Sigmoid colon (tissue), 7 donors: ENCODE results near the gene TMEM132D. TPM values are rescaled to one million over a fixed set of nuclear protein-coding genes. Genes with fewer than 3 reads are reported as not detected.

Source experiments
- DNase-seq: peaks from one replicate; pipeline ENCODE4 v3.0.0-alpha.2; 2019
- H3K27ac ChIP-seq, 4 donors: fragments of 200-600 bp; sonication (generic); one replicate each; pipeline ENCODE4 v1.5.1; 2016 to 2019; ENCODE audit warnings: mild to moderate bottlenecking in 1 of 4
- H3K27me3 ChIP-seq, 3 donors: fragments of 200-600 bp; sonication (generic); one replicate each; pipeline ENCODE4 v1.5.1; 2019; ENCODE audit warnings: mild to moderate bottlenecking in 1 of 3
- H3K36me3 ChIP-seq, 4 donors: fragments of 200-600 bp; sonication (generic); one replicate each; pipeline ENCODE4 v1.5.1; 2016 to 2019
- H3K4me1 ChIP-seq, 4 donors: fragments of 200-600 bp; sonication (generic); one replicate each; pipeline ENCODE4 v1.5.1; 2017 to 2019
- H3K4me3 ChIP-seq, 4 donors: fragments of 200-600 bp; sonication (generic); one replicate each; pipeline ENCODE4 v1.5.1; 2017 to 2019; ENCODE audit warnings: mild to moderate bottlenecking in 2 of 4, moderate library complexity in 1 of 4
- H3K9me3 ChIP-seq, 4 donors: fragments of 200-600 bp in 3 of 4; sonication (generic) in 3 of 4; one replicate each; pipeline versions ENCODE4 v1.5.1 to v1.6.1; 2013 to 2019
- EP300 ChIP-seq, 4 donors: sonication (generic); formaldehyde crosslinking; IDR thresholded peaks; one replicate each; pipeline ENCODE4 v1.6.1; 2017; ENCODE audit warnings: antibody characterized with exemption in 4 of 4
- POLR2A ChIP-seq, 2 donors: fragments of 450-650 bp; IDR thresholded peaks; one replicate each; pipeline ENCODE4 v1.6.1; 2016; ENCODE audit warnings: antibody characterized with exemption in 2 of 2, mild to moderate bottlenecking in 2 of 2, moderate library complexity in 2 of 2
- POLR2AphosphoS5 ChIP-seq, 4 donors: sonication (generic); formaldehyde crosslinking; IDR thresholded peaks; one replicate each; pipeline ENCODE4 v1.6.1; 2017; ENCODE audit warnings: antibody characterized with exemption in 4 of 4
- WGBS, 2 donors: extraction: QIAGEN DNeasy Blood & Tissue Kit; methylation state at CpG; one replicate each; pipeline ENCODE4 v1.1.7; 2013; 5-methylcytosine and 5-hydroxymethylcytosine counted together
- intact Hi-C: fragments of 100-400 bp; cut with DNase I; formaldehyde crosslinking; loops from one replicate; pipeline ENCODE4 v1.15.1; 2023
- polyA plus RNA-seq, 3 donors: library from polyadenylated mRNA; stranded (reverse); fragments of 200-250 nt; gene quantifications; one replicate each; pipeline ENCODE4 v1.2.3, GENCODE V29; 2013
- total RNA-seq, 4 donors: library from RNA; depleted of rRNA; stranded (reverse); fragments of >200 nt; gene quantifications; one replicate each; pipeline ENCODE4 v1.1.0, GENCODE V29; 2016
- TF ChIP-seq, protein P1 (sequence below), 4 experiments: fragments of 450-650 bp in 3 of 4; fragments of 200-600 bp in 1 of 4; IDR thresholded peaks; one replicate each; pipeline ENCODE4 v1.5.1; 2016 to 2019; ENCODE audit warnings: antibody characterized with exemption in 4 of 4, mild to moderate bottlenecking in 3 of 4, moderate library complexity in 2 of 4
- donor health status: healthy with polysubstance abuse.
- donor health status: Bipolar disorder and iron deficiency.
- donor health status: healthy.

TMEM132D gene
- total and polyA plus RNA-seq, 7 donors = under 0.01 to 0.03 (median under 0.01) TPM; not detected in 3

DNA sequence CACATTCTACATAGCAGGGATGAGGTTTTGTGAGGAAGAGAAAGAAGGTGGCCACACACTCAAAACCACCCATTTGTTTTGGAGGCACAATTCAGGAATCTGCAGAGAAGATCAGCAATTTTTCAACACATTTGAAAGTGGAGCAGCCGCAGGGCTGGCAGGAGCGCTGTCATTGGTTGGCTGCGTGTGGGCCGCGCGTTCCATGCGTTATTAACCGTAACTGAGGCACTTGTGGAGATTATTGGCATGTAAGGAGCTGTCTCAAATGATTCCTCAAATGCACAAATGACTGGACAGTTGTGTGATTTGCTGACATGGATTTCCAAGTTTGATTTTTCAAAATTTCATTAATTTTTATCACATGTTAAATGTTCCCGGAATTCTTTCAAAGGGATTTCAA lies 318.5 kb downstream of the TMEM132D start:
- H3K4me1 ChIP-seq = no peaks in the 10 kb centered on the region
- TF ChIP-seq POLR2A (IDR thresholded peaks at IDR 0.05) = no peak
- TF ChIP-seq EP300 (IDR thresholded peaks at IDR 0.05) = no peak
- no peak for TF ChIP-seq POLR2AphosphoS5 (IDR thresholded peaks at IDR 0.05)
- TF ChIP-seq, protein P1, sequence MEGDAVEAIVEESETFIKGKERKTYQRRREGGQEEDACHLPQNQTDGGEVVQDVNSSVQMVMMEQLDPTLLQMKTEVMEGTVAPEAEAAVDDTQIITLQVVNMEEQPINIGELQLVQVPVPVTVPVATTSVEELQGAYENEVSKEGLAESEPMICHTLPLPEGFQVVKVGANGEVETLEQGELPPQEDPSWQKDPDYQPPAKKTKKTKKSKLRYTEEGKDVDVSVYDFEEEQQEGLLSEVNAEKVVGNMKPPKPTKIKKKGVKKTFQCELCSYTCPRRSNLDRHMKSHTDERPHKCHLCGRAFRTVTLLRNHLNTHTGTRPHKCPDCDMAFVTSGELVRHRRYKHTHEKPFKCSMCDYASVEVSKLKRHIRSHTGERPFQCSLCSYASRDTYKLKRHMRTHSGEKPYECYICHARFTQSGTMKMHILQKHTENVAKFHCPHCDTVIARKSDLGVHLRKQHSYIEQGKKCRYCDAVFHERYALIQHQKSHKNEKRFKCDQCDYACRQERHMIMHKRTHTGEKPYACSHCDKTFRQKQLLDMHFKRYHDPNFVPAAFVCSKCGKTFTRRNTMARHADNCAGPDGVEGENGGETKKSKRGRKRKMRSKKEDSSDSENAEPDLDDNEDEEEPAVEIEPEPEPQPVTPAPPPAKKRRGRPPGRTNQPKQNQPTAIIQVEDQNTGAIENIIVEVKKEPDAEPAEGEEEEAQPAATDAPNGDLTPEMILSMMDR (IDR thresholded peaks at IDR 0.05) = no peak
- WGBS, 2 donors = 96 to 97% methylated on average over 9 of the region's 9 CpGs
- intact Hi-C loops = no loop called here
- no peaks in the 10 kb centered on the region for H3K36me3 ChIP-seq
- no peak overlapping the region for H3K4me3 ChIP-seq
- no peak for DNase-seq
- peaks cover 0 to 2% (median 0%) of the 10 kb centered on the region in 4 donors for H3K9me3 ChIP-seq
- H3K27me3 ChIP-seq = no peaks in the 10 kb centered on the region
- no peak overlapping the region for H3K27ac ChIP-seq

DNA sequence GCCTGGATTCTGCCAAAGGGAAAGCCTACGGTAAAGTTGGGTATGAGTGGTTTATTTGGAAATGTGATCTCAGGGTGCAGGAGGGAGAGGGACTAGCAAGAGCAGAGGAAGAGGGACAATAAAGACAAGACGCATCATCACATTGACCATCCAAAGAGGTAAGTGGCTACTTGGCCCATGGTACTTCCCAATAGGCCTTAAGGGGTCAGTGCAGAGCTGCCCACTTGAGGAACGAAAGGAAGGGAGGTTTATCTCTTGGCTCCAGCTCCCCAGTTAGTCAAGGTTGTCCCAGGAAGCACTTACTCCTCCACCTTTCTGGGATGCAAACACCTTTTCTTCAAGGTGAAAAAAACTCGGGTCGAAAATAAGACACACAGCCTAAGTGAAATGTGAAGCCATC lies 323.9 kb downstream of the TMEM132D start:
- Histone ChIP-seq H3K27ac (no peak overlapping the region), H3K9me3 (no peaks in the 10 kb centered on the region), H3K4me3 (no peak overlapping the region), H3K4me1 (no peaks in the 10 kb centered on the region), H3K36me3 (no peaks in the 10 kb centered on the region), H3K27me3 (no peaks in the 10 kb centered on the region)
- intact Hi-C loops = no loop called here
- TF ChIP-seq POLR2A (IDR thresholded peaks at IDR 0.05) = no peak
- TF ChIP-seq POLR2AphosphoS5 (IDR thresholded peaks at IDR 0.05) = no peak
- TF ChIP-seq, protein P1 (IDR thresholded peaks at IDR 0.05) = no peak
- no peak for TF ChIP-seq EP300 (IDR thresholded peaks at IDR 0.05)
- no peak for DNase-seq
- WGBS, 2 donors = 89 to 95% methylated on average over 5 of the region's 5 CpGs

DNA sequence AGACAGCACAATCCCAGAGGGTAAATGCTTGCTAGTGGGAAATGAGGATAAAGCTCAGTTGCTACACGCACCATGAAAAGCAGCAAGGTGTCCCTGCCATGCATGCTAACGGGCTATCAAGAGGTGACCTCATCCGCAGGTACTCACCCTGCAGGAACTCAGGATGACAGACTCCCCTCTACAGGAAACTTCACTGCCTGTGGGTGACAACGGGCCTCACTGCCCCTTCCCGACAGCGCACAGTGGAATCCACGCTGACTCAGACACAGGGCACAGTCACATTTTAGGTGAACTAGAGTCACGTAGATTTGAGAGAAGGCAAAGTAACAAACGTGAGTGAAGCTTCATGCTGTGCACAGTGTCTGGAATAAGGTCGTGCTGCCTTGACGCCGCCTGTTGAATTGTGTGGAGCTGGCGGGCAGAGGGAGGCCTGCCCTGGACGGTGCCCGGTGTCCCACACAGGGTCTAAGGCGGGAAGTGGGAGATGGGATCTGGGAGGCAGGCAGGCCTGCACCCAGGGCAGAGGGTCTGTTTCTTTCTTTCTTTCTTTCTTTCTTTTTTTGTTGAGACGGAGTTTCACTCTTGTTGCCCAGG lies 331.8 kb downstream of the TMEM132D start:
- H3K27me3 ChIP-seq = no peaks in the 10 kb centered on the region
- no peak for DNase-seq
- intact Hi-C loops = no loop called here
- TF ChIP-seq, protein P1 (IDR thresholded peaks at IDR 0.05) = no peak
- TF ChIP-seq EP300 (IDR thresholded peaks at IDR 0.05) (no peak), POLR2AphosphoS5 (IDR thresholded peaks at IDR 0.05) (no peak), POLR2A (IDR thresholded peaks at IDR 0.05) (no peak)
- no peaks in the 10 kb centered on the region for H3K4me1 ChIP-seq
- H3K4me3 ChIP-seq = no peak overlapping the region
- H3K9me3 ChIP-seq = no peaks in the 10 kb centered on the region
- no peak overlapping the region for H3K27ac ChIP-seq
- H3K36me3 ChIP-seq = no peaks in the 10 kb centered on the region
- WGBS, 2 donors = 86 to 93% methylated on average over 17 of the region's 17 CpGs

DNA sequence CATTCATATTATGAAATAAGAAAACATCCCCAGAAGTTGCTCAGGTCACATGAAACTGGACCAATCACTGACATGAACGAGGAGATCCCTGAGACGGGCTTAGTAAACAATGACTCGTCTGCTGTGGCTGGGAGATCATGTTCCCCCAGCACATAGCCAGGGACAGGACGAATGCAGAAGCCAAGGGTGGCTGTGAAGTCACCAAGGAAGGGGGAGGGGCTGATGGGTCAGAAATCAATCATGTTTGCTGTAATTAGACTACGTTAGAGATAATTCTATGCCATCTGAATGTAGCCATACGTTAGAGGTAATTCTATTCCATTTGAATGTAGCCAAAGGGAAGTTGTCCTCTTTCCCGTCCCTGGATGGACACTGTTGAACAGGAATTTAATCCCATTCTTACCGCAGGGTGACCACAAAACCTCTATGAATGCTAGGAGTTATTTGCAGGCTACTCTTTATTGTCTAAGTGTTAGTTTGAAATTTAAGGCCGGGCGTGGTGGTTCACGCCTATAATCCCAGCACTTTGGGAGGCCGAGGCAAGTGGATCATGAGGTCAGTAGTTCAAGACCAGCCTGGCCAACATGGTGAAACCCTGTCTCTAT lies 332.9 kb downstream of the TMEM132D start:
- DNase-seq = no peak
- no peaks in the 10 kb centered on the region for H3K9me3 ChIP-seq
- H3K36me3 ChIP-seq = no peaks in the 10 kb centered on the region
- intact Hi-C loops = no loop called here
- no peaks in the 10 kb centered on the region for H3K4me1 ChIP-seq
- WGBS, 2 donors = 77% methylated on average over 12 of the region's 12 CpGs
- no peak overlapping the region for H3K27ac ChIP-seq
- TF ChIP-seq EP300 (IDR thresholded peaks at IDR 0.05) (no peak), POLR2A (IDR thresholded peaks at IDR 0.05) (no peak), POLR2AphosphoS5 (IDR thresholded peaks at IDR 0.05) (no peak)
- TF ChIP-seq, protein P1 (IDR thresholded peaks at IDR 0.05) = no peak
- H3K27me3 ChIP-seq = no peaks in the 10 kb centered on the region
- H3K4me3 ChIP-seq = no peak overlapping the region
